Head of caudate nucleus (tissue), 42 donors: Measurements from ENCODE around the gene RNASE7.
A peak's percentile ranks its signal among the peaks of the same experiment; 100 is the strongest.
"Not testable (repeated sequence)": the region's sequence is repeated elsewhere in the genome, so short reads cannot be mapped to it uniquely, and the experiment has no call there.

ENCODE experiments used
- DNase-seq, 42 donors: peaks; one replicate each; pipeline versions ENCODE4 v3.0.0 to v3.0.0-alpha.2; 2020 to 2021; ENCODE audit warnings: mixed read lengths in 7 of 42
- intact Hi-C: fragments of 100-400 bp; cut with DNase I; formaldehyde crosslinking; loops from one replicate; pipeline ENCODE4 v1.15.0; 2022

RNASE7 gene

GRCh38 chr14:21041676-21042433, at the start of gene RNASE7:
TSS of gene RNASE7 (plus strand) at chr14:21042362. CDS start at chr14:21042993, 631 bp downstream.
- peak in 2 of 42 donors; percentile 40 to 74 for DNase-seq
- intact Hi-C loops = loop anchor here (2.0 kb wide), 1 partner anchor 27 kb away; no protein-coding TSS in a partner anchor

- intact Hi-C loops = no loop called here
- no peak for DNase-seq
Observed at GRCh38 chr14:20996521-20996920, 45.6 kb upstream of the RNASE7 start.

DNA sequence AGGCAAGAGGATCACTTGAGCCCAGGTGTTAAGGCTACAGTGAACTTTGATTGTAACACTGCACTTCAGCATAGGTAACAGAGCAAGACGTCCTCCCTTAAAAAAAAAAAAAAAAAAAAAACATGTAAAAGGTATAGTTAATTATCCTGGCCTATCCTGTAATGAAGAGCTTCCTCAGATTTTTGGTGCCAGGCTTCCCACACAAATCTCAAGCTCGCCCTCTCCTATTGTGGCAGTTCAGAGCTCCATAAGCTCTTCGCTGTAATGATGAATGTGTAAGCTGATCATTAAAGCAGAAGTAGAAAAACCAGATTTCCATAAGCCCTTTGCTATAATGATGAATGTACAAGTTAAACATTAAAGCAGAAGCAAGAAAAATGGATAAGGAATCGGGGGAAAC, 45.0 kb upstream of the RNASE7 start:
- intact Hi-C loops = no loop called here
- no peak for DNase-seq

- DNase-seq = no peak
- intact Hi-C loops = no loop called here
Observed at GRCh38 chr14:20997564-20997963, 44.6 kb upstream of the RNASE7 start.

- intact Hi-C loops = no loop called here
- DNase-seq = no peak
Observed at GRCh38 chr14:20998139-20998538, 44.0 kb upstream of the RNASE7 start.

DNA sequence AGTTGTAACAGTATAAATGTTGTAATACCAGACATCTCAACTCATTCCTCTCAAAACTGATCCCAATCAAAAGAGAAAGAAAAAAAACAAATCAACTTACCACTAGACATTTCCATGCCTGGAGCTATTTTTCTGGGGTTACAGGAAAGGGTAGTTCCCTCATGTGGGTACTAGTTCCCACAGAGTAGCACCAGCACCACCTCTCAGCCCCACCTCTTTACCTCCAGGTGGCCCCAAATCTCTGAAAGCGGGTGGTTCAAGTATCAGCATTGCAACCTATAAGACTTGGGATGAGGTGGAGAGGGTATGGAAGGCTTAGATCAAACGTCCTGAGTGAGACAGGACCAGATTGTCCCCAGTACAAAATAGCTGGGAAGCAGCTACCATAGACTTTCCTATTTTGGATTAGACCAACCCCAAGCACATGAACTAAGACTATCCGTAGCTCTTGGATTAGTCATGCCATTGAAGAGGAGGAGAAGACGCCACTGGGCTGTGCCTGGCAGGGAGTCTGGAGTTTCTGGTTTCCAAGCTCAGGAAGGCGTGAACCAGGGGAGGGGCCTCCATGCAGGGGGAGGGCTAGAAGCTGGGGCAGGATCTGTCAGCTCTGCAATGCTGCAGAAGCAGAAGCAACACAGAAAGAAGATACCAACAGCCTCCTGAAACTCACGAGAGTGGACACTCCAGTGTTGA, 43.3 kb upstream of the RNASE7 start, which contains the start of gene SLC39A2:
Gene SLC39A2 (plus strand): TSS at position 620 of the 693 bp plus-strand sequence. CDS start 154 bp downstream, outside the sequence.
- intact Hi-C loops = no loop called here
- DNase-seq = no peak

DNA sequence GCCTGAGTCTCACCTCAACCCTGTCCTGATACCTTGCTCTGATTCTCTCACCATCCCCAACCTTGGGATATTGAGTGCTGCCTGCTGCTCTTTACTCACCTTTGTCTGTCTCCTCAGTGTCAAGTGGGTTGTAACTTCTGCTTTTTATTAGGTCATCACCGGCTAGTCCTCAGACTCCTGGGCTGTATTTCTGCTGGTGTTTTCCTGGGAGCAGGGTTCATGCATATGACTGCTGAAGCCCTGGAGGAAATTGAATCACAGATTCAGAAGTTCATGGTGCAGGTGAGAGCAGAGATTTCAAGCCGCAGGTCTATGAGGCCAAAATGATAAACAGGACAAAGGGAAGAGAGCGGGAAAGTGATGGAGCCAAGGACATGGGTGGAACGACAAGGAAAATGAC, 42.6 kb upstream of the RNASE7 start:
- intact Hi-C loops = no loop called here
- no peak for DNase-seq

- DNase-seq = no peak
- intact Hi-C loops = no loop called here
Observed at GRCh38 chr14:21001218-21001617, 40.9 kb upstream of the RNASE7 start.

GRCh38 chr14:21003788-21004346, 38.3 kb upstream of the RNASE7 start:
- no peak for DNase-seq
- intact Hi-C loops = no loop called here

DNA sequence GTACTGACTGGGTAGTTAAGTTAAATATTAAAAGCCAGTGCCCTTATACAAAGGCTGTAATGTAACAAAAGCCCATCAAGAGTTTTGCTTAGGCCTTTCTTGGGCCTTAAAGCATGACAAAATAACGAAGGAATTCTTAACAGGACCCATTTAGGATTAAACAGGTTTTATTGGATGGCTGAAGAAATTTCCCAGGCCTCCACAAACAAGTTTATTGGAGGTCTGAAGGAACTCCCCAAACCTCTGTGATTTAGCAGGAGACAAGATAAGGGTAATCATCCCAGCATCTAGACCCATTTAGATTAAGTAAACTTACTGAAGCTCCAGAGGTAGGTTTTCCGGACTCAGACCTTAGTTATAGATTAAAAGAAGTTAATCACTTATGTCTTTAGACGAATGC, 32.4 kb upstream of the RNASE7 start:
- DNase-seq, intact Hi-C loops: not testable (repeated sequence)

GRCh38 chr14:21011136-21011535, 31.0 kb upstream of the RNASE7 start:
- no peak for DNase-seq
- intact Hi-C loops = no loop called here

- DNase-seq = peak; percentile 71 to 98 (median 92)
- intact Hi-C loops = loop anchor here (2.0 kb wide), 1 partner anchor 26 kb away; no protein-coding TSS in a partner anchor
Observed at GRCh38 chr14:21014761-21015190, 27.4 kb upstream of the RNASE7 start.

DNA sequence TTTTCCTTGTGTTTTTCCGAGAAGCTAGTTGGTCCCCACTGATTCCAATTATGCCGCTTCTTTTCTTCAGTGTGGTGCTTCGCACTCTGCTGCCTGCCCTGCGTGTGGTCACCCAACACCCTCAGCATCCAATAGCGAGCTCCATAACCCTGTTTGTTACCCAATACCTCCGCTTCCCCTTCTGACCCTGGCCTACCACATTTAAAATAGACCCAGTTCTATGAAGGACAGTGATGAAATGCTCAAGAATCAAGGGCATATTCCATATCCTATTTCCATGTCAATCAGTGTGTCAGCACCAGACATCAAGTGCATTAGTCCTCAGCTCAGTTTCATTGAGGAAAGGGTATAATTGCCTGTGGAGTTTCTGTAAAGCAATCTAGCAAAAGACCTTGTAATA, 26.9 kb upstream of the RNASE7 start:
- intact Hi-C loops = loop anchor here (2.0 kb wide), 1 partner anchor 25 kb away; no protein-coding TSS in a partner anchor
- peak in 1 of 42 donors; percentile 39 for DNase-seq

DNA sequence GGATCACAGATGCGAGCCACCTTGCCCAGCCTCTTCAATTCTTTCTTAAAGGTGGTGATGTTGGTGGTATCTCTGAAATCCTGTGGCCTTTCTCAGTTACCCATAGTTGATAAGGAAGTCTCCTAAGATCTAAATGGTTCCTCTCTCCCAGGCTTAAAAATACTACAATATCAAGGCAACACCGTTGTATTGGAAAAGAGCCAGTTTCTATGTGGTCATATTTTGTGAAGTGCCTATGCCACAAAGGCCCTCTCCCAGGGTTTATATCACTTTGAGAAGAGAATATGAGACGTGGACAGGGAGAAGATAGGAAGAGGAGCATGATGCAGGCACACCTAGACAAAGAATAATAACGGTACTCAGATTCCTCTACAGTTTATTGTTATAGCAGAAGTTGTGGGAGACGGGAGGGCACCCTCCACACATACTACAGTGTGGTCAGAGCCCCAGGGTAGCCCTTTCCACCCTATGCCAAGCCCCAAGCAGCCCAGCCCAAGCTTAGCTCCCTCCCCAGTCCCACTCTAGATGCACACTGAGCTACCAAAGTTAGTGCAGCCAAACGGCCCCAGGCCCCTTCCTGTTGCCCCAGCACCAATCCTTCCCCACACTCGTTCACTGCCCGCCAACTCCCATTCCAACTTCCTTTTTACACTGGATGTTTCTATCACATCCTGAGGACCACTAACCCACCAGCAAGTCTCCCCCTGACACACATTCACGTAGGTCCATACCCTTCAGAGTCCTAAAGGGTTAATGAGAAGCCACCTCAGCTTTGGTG, 25.6 kb upstream of the RNASE7 start:
- intact Hi-C loops = loop anchor here (2.0 kb wide), 1 partner anchor 80 kb away; no protein-coding TSS in a partner anchor
- no peak for DNase-seq

DNA sequence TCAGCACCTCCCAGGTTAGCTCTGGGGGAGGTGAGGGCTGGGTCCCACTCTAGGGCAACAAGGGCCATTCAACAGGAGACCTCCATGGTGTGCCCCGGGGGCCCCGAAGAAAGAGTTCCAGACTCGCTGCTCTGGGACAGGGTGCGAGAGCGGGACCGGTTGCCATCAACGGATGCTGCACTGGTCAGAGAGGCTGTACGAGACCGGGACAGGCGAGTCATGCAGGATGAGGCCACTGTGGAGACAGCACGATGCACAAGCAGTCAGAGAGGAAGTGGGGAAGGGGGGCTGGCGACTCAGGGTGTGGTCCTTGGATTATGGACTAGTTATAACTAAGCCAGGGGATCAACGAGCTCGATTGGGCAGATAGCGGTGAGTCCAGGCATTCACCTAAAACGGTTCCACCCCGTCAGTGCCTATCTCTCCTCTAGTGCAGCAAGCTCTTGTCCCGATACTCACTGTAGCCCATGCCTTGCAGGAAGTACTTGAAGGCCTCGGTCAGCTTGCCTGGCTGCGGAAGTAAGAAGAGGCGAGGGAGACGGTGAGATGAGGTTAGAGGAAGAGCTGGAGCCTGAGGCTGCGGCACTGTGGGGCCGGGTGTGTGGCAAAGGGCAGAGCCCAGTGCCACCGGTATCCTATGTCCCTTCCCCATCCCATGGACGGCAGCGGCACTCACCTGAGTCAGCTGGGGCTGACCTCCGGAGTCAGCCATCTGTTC, 24.5 kb upstream of the RNASE7 start:
- no peak for DNase-seq
- intact Hi-C loops = loop anchor here (2.0 kb wide), 1 partner anchor 79 kb away; no protein-coding TSS in a partner anchor

DNA sequence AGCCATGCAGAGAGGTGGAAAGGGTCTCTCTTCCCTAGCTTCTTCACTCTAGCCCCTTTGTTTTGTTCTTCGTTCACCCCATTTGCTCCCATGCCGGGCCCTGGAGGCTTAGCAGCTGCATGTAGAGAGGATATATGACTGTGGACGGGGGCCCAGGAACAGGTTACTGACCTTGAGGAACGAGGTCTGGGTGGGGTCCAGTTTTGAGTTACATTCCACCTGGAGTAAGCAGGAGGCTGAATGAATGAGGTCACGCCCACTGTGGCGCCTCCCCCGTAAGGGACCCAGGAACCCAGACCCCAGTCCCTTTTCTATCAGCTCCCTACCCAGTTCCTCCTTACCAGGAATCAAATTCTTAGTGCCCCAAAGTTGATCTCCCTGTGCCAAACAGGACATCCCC, 23.9 kb upstream of the RNASE7 start:
- no peak for DNase-seq
- intact Hi-C loops = no loop called here

- intact Hi-C loops = no loop called here
- no peak for DNase-seq
Observed at GRCh38 chr14:21018781-21019180, 23.4 kb upstream of the RNASE7 start.

DNA sequence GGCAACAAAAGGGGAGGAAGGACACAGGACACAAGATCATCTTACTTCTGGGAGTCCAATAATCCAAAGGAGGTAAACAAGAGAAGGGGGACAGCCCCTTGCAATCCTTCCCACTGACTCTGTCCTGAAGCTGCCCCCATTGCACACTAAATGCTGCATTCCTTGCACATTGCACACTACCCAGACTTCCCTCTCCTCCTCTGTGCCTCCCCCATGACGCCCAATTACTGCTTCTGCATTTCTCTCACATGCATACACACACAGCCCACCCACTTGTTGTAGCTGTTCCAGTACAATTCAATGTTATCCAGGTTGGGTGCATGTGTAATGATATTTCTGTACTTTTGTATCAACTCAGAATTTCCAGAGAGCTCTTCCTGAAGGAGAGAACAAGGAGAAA, 22.8 kb upstream of the RNASE7 start:
- DNase-seq = no peak
- intact Hi-C loops = no loop called here
